WTC11 (cell line): ENCODE measurements around the gene HEBP1.

ENCODE experiments used
- CREB1 ChIP-seq: sonication (generic); formaldehyde crosslinking; IDR thresholded peaks from 2 replicates; pipeline ENCODE4 v1.8.0; 2023; ENCODE audit warnings: mild to moderate bottlenecking, missing genetic modification reagents
- CREM ChIP-seq: sonication (generic); formaldehyde crosslinking; IDR thresholded peaks from 2 replicates; pipeline ENCODE4 v1.8.1; 2022; ENCODE audit warnings: mild to moderate bottlenecking, missing genetic modification reagents, moderate library complexity
- NFE2L1 ChIP-seq: sonication (generic); formaldehyde crosslinking; IDR thresholded peaks from 2 replicates; pipeline ENCODE4 v1.8.1; 2023; ENCODE audit warnings: missing genetic modification reagents
- SP1 ChIP-seq: sonication (generic); formaldehyde crosslinking; conservative IDR thresholded peaks from 2 replicates; pipeline ENCODE4 v1.8.1; 2022; ENCODE audit warnings: missing genetic modification reagents
- ZBTB21 ChIP-seq: sonication (generic); formaldehyde crosslinking; IDR thresholded peaks from 2 replicates; pipeline ENCODE4 v1.8.1; 2023; ENCODE audit warnings: mild to moderate bottlenecking, missing genetic modification reagents, borderline replicate concordance
- TF ChIP-seq, protein P1 (sequence below): sonication (generic); formaldehyde crosslinking; IDR thresholded peaks from 2 replicates; pipeline ENCODE4 v1.8.1; 2022; ENCODE audit warnings: low read depth, missing genetic modification reagents, borderline replicate concordance
- TF ChIP-seq, protein P2 (sequence below): sonication (generic); formaldehyde crosslinking; IDR thresholded peaks from 2 replicates; pipeline ENCODE4 v1.8.0; 2022; ENCODE audit warnings: mild to moderate bottlenecking, missing genetic modification reagents
- TF ChIP-seq, protein P3 (sequence below): fragments of 200-600 bp; IDR thresholded peaks from 2 replicates; pipeline ENCODE4 v1.8.0; 2022; ENCODE audit warnings: antibody characterized with exemption
- TF ChIP-seq, protein P4 (sequence below): sonication (generic); formaldehyde crosslinking; IDR thresholded peaks from 2 replicates; pipeline ENCODE4 v1.8.0; 2022; ENCODE audit warnings: mild to moderate bottlenecking, missing genetic modification reagents
- TF ChIP-seq, protein P5 (sequence below): sonication (generic); formaldehyde crosslinking; IDR thresholded peaks from 2 replicates; pipeline ENCODE4 v1.8.0; 2022; ENCODE audit warnings: mild to moderate bottlenecking, missing genetic modification reagents
- TF ChIP-seq, protein P6 (sequence below): sonication (generic); formaldehyde crosslinking; IDR thresholded peaks from 2 replicates; pipeline ENCODE4 v1.8.1; 2023; ENCODE audit warnings: mild to moderate bottlenecking, missing genetic modification reagents, moderate library complexity

DNA sequence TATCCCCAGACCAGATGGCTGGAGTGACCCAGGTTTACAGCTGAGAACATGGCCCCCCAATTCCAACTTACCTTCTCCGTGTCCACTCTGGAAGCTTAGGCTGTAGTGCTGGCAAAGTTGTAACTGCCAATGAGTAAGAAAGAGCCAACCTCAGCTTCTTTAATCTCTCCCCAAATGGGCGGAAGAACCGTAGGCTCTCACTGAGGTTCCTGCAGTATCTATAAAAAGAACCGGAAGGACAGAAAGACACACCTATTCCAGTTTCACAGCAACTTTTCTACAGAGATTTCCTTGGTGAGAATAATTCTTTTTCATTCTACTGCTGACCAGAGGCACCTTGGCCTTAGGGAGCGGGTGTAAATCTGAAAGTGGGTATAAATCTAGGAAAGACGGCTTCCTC lies 48.0 kb downstream of the HEBP1 start, which contains the start of gene GPRC5D:
- TF ChIP-seq, protein P1, sequence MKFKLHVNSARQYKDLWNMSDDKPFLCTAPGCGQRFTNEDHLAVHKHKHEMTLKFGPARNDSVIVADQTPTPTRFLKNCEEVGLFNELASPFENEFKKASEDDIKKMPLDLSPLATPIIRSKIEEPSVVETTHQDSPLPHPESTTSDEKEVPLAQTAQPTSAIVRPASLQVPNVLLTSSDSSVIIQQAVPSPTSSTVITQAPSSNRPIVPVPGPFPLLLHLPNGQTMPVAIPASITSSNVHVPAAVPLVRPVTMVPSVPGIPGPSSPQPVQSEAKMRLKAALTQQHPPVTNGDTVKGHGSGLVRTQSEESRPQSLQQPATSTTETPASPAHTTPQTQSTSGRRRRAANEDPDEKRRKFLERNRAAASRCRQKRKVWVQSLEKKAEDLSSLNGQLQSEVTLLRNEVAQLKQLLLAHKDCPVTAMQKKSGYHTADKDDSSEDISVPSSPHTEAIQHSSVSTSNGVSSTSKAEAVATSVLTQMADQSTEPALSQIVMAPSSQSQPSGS, result no peak
- TF ChIP-seq, protein P2, sequence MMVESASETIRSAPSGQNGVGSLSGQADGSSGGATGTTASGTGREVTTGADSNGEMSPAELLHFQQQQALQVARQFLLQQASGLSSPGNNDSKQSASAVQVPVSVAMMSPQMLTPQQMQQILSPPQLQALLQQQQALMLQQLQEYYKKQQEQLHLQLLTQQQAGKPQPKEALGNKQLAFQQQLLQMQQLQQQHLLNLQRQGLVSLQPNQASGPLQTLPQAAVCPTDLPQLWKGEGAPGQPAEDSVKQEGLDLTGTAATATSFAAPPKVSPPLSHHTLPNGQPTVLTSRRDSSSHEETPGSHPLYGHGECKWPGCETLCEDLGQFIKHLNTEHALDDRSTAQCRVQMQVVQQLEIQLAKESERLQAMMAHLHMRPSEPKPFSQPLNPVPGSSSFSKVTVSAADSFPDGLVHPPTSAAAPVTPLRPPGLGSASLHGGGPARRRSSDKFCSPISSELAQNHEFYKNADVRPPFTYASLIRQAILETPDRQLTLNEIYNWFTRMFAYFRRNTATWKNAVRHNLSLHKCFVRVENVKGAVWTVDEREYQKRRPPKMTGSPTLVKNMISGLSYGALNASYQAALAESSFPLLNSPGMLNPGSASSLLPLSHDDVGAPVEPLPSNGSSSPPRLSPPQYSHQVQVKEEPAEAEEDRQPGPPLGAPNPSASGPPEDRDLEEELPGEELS (CRISPR knock-in tag), result no peak
- TF ChIP-seq, protein P3, sequence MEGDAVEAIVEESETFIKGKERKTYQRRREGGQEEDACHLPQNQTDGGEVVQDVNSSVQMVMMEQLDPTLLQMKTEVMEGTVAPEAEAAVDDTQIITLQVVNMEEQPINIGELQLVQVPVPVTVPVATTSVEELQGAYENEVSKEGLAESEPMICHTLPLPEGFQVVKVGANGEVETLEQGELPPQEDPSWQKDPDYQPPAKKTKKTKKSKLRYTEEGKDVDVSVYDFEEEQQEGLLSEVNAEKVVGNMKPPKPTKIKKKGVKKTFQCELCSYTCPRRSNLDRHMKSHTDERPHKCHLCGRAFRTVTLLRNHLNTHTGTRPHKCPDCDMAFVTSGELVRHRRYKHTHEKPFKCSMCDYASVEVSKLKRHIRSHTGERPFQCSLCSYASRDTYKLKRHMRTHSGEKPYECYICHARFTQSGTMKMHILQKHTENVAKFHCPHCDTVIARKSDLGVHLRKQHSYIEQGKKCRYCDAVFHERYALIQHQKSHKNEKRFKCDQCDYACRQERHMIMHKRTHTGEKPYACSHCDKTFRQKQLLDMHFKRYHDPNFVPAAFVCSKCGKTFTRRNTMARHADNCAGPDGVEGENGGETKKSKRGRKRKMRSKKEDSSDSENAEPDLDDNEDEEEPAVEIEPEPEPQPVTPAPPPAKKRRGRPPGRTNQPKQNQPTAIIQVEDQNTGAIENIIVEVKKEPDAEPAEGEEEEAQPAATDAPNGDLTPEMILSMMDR, result no peak
- TF ChIP-seq SP1 (no peak), CREB1 (CRISPR knock-in tag) (no peak), NFE2L1 (CRISPR knock-in tag) (no peak), CREM (CRISPR knock-in tag) (no peak), ZBTB21 (CRISPR knock-in tag) (no peak)
- TF ChIP-seq, protein P4, sequence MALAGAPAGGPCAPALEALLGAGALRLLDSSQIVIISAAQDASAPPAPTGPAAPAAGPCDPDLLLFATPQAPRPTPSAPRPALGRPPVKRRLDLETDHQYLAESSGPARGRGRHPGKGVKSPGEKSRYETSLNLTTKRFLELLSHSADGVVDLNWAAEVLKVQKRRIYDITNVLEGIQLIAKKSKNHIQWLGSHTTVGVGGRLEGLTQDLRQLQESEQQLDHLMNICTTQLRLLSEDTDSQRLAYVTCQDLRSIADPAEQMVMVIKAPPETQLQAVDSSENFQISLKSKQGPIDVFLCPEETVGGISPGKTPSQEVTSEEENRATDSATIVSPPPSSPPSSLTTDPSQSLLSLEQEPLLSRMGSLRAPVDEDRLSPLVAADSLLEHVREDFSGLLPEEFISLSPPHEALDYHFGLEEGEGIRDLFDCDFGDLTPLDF (CRISPR knock-in tag), result no peak
- TF ChIP-seq, protein P5, sequence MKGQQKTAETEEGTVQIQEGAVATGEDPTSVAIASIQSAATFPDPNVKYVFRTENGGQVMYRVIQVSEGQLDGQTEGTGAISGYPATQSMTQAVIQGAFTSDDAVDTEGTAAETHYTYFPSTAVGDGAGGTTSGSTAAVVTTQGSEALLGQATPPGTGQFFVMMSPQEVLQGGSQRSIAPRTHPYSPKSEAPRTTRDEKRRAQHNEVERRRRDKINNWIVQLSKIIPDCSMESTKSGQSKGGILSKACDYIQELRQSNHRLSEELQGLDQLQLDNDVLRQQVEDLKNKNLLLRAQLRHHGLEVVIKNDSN (CRISPR knock-in tag), result no peak
- TF ChIP-seq, protein P6, sequence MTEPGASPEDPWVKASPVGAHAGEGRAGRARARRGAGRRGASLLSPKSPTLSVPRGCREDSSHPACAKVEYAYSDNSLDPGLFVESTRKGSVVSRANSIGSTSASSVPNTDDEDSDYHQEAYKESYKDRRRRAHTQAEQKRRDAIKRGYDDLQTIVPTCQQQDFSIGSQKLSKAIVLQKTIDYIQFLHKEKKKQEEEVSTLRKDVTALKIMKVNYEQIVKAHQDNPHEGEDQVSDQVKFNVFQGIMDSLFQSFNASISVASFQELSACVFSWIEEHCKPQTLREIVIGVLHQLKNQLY, result no peak
